Gastroesophageal sphincter (tissue), 3 donors: Measurements from ENCODE around the gene FNIP2.

Experiments
- CTCF ChIP-seq, 4 experiments: fragments of 200-600 bp in 2 of 4; fragments of 450-650 bp in 2 of 4; sonication (generic) in 1 of 4; IDR thresholded peaks; one replicate each; pipeline ENCODE4 v1.5.1; 2017 to 2019; ENCODE audit warnings: antibody characterized with exemption in 4 of 4, mild to moderate bottlenecking in 2 of 4, moderate library complexity in 2 of 4
- POLR2A ChIP-seq, 2 donors: fragments of 450-650 bp; IDR thresholded peaks; one replicate each; pipeline ENCODE4 v1.6.1; 2017; ENCODE audit warnings: antibody characterized with exemption in 2 of 2, mild to moderate bottlenecking in 2 of 2, moderate library complexity in 1 of 2
- POLR2AphosphoS5 ChIP-seq: sonication (generic); formaldehyde crosslinking; IDR thresholded peaks from one replicate; pipeline ENCODE4 v1.6.1; 2017; ENCODE audit warnings: antibody characterized with exemption

GRCh38 chr4:158817562-158818296 is 48.9 kb downstream of the FNIP2 start:
- TF ChIP-seq CTCF (IDR thresholded peaks at IDR 0.05) = no peak
- TF ChIP-seq POLR2A (IDR thresholded peaks at IDR 0.05) = no peak
- TF ChIP-seq POLR2AphosphoS5 = no peak
